Stimulated activated CD4-positive, alpha-beta T cell treated with anti-CD3 and anti-CD28 coated beads, TNF-alpha, amount 100 ng/mL, for 48 hours (primary cell): ENCODE measurements around the gene USP17L18.
"Not testable (repeated sequence)": the region's sequence is repeated elsewhere in the genome, so short reads cannot be mapped to it uniquely, and the experiment has no call there.

Source experiments
- DNase-seq, 3 donors: peaks; one replicate each; pipeline ENCODE4 v3.0.0-alpha.2; 2020; ENCODE audit warnings: low read depth in 3 of 3

The USP17L18 gene

DNA sequence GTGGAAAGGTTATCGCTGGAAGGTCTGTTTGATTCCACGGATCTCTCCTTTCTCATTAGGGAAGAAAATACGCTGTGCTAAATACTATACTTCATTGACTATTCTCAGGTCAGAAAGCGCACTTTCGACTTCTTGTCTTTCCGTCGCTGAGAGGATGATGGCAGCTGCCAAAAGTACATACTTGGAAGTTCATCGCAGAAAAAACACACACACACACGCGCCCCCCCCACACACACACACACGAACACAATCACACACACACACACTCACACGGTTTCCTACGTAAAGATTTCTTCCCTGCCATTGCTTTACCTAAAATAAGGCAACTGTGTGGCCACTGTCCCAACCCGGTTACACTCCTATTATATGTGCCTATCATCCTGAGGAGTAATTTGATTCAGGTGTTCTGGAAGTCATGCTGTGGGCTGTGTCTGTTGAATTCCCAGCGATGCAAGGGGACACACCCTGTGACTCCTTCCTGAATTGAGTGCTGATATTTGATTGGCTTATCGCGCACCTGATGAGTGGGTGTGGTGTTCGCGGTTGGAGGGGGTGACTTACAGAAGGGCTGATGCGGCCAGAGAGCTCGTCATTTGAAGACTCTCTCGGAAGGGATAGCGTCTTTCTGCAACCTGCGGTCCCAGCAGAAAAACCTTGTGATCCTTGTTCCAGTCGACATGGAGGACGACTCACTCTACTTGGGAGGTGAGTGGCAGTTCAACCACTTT is at the start of gene USP17L18:
Gene USP17L18 (plus strand): TSS at position 678 of the 728 bp plus-strand sequence. CDS start 0 bp downstream, at position 678.
- not testable (repeated sequence) for DNase-seq

- not testable (repeated sequence) for DNase-seq
These were observed 38.1 kb upstream of the USP17L18 start, which contains the start of gene USP17L10 for GRCh38 chr4:9210357-9210756. TSS of gene USP17L10 (plus strand) at chr4:9210657. CDS start at chr4:9210657, 0 bp downstream.

DNA sequence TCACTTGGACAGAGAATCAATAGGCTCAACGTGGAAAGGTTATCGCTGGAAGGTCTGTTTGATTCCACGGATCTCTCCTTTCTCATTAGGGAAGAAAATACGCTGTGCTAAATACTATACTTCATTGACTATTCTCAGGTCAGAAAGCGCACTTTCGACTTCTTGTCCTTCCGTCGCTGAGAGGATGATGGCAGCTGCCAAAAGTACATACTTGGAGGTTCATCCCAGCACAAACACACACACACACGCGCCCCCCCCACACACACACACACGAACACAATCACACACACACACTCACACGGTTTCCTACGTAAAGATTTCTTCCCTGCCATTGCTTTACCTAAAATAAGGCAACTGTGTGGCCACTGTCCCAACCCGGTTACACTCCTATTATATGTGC is 33.7 kb upstream of the USP17L18 start:
- DNase-seq, result not testable (repeated sequence)

- DNase-seq, result not testable (repeated sequence)
These were observed 33.3 kb upstream of the USP17L18 start, which contains the start of gene USP17L11 for GRCh38 chr4:9215105-9215504. TSS of gene USP17L11 (plus strand) at chr4:9215405. CDS start at chr4:9215405, 0 bp downstream.

GRCh38 chr4:9219852-9220251 is 28.6 kb upstream of the USP17L18 start, which contains the start of gene USP17L12:
TSS of gene USP17L12 (plus strand) at chr4:9220152. CDS start at chr4:9220152, 0 bp downstream.
- not testable (repeated sequence) for DNase-seq

- DNase-seq, result not testable (repeated sequence)
These were observed 23.8 kb upstream of the USP17L18 start, which contains the start of gene USP17L13 for GRCh38 chr4:9224596-9224995. TSS of gene USP17L13 (plus strand) at chr4:9224896. CDS start at chr4:9224896, 0 bp downstream.

DNA sequence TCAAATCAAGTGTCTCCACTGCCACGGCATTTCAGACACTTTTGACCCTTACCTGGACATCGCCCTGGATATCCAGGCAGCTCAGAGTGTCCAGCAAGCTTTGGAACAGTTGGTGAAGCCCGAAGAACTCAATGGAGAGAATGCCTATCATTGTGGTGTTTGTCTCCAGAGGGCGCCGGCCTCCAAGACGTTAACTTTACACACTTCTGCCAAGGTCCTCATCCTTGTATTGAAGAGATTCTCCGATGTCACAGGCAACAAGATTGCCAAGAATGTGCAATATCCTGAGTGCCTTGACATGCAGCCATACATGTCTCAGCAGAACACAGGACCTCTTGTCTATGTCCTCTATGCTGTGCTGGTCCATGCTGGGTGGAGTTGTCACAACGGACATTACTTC is 18.2 kb upstream of the USP17L18 start:
- not testable (repeated sequence) for DNase-seq

GRCh38 chr4:9234085-9234484 is 14.3 kb upstream of the USP17L18 start, which contains the start of gene USP17L15:
TSS of gene USP17L15 (plus strand) at chr4:9234385. CDS start at chr4:9234385, 0 bp downstream.
- not testable (repeated sequence) for DNase-seq

GRCh38 chr4:9238461-9238860 is 10.0 kb upstream of the USP17L18 start:
- not testable (repeated sequence) for DNase-seq

GRCh38 chr4:9243579-9243978 is 4.9 kb upstream of the USP17L18 start, which contains the start of gene USP17L17:
TSS of gene USP17L17 (plus strand) at chr4:9243879. CDS start at chr4:9243879, 0 bp downstream.
- not testable (repeated sequence) for DNase-seq

DNA sequence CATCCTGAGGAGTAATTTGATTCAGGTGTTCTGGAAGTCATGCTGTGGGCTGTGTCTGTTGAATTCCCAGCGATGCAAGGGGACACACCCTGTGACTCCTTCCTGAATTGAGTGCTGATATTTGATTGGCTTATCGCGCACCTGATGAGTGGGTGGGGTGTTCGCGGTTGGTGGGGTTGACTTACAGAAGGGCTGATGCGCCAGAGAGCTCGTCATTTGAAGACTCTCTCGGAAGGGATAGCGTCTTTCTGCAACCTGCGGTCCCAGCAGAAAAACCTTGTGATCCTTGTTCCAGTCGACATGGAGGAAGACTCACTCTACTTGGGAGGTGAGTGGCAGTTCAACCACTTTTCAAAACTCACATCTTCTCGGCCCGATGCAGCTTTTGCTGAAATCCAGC is 4.6 kb downstream of the USP17L18 start, which contains the start of gene USP17L19:
Gene USP17L19 (plus strand): TSS at position 301 of the 400 bp plus-strand sequence. CDS start 0 bp downstream, at position 301.
- not testable (repeated sequence) for DNase-seq

DNA sequence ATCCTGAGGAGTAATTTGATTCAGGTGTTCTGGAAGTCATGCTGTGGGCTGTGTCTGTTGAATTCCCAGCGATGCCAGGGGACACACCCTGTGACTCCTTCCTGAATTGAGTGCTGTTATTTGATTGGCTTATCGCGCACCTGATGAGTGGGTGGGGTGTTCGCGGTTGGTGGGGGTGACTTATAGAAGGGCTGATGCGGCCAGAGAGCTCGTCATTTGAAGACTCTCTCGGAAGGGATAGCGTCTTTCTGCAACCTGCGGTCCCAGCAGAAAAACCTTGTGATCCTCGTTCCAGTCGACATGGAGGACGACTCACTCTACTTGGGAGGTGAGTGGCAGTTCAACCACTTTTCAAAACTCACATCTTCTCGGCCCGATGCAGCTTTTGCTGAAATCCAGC is 9.4 kb downstream of the USP17L18 start, which contains the start of gene USP17L20:
Gene USP17L20 (plus strand): TSS at position 301 of the 400 bp plus-strand sequence. CDS start 0 bp downstream, at position 301.
- not testable (repeated sequence) for DNase-seq

DNA sequence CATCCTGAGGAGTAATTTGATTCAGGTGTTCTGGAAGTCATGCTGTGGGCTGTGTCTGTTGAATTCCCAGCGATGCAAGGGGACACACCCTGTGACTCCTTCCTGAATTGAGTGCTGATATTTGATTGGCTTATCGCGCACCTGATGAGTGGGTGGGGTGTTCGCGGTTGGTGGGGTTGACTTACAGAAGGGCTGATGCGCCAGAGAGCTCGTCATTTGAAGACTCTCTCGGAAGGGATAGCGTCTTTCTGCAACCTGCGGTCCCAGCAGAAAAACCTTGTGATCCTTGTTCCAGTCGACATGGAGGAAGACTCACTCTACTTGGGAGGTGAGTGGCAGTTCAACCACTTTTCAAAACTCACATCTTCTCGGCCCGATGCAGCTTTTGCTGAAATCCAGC is 14.1 kb downstream of the USP17L18 start, which contains the start of gene USP17L21:
Gene USP17L21 (plus strand): TSS at position 301 of the 400 bp plus-strand sequence. CDS start 0 bp downstream, at position 301.
- DNase-seq, result not testable (repeated sequence)

GRCh38 chr4:9267319-9267718 is 18.9 kb downstream of the USP17L18 start, which contains the start of gene USP17L22:
TSS of gene USP17L22 (plus strand) at chr4:9267619. CDS start at chr4:9267619, 0 bp downstream.
- DNase-seq, result not testable (repeated sequence)

GRCh38 chr4:9271719-9272118 is 23.3 kb downstream of the USP17L18 start:
- DNase-seq, result not testable (repeated sequence)
